Activated CD8-positive, alpha-beta T cell treated with anti-CD3 and anti-CD28 coated beads, Interleukin-2, amount 10 ng/mL, durations not matched to agents 7 days and 5 days (primary cell): ENCODE results near the gene ZMIZ1. TPM values are rescaled to one million over a fixed set of nuclear protein-coding genes. Genes with fewer than 3 reads are reported as not detected.
"Not testable (repeated sequence)": the region's sequence is repeated elsewhere in the genome, so short reads cannot be mapped to it uniquely, and the experiment has no call there.

ENCODE experiments used
- ATAC-seq: fragments of 150-1000 bp; cut with Tn5 transposase; one replicate; pipeline ENCODE4 v1.10.0; 2021; ENCODE audit warnings: moderate library complexity
- CTCF ChIA-PET: fragments of 350-600 bp; sonication (Branson Sonifier 250); formaldehyde crosslinking; loops from one replicate; lab custom pipeline; 2021; ENCODE audit warnings: antibody characterized with exemption; lab: Charles Lee
- POLR2A ChIA-PET: fragments of 350-600 bp; sonication (Branson Sonifier 250); formaldehyde crosslinking; loops from one replicate; lab custom pipeline; 2021; ENCODE audit warnings: antibody characterized with exemption; lab: Charles Lee
- DNase-seq: peaks from one replicate; pipeline ENCODE4 v3.0.0-alpha.2; 2020
- H3K27ac Mint-ChIP-seq: one replicate; pipeline ENCODE4 v1.8.0; 2021; ENCODE audit warnings: mild to moderate bottlenecking, mixed read lengths
- H3K27me3 Mint-ChIP-seq: one replicate; pipeline ENCODE4 v1.8.0; 2021; ENCODE audit warnings: low read depth, mixed read lengths
- H3K36me3 Mint-ChIP-seq: one replicate; pipeline ENCODE4 v1.8.0; 2021; ENCODE audit warnings: low read depth, mixed read lengths
- H3K4me1 Mint-ChIP-seq: one replicate; pipeline ENCODE4 v1.8.0; 2021; ENCODE audit warnings: low read depth, mixed read lengths
- H3K4me3 Mint-ChIP-seq: one replicate; pipeline ENCODE4 v1.8.0; 2021; ENCODE audit warnings: mild to moderate bottlenecking, mixed read lengths
- H3K9me3 Mint-ChIP-seq: one replicate; pipeline ENCODE4 v1.8.0; 2022; ENCODE audit warnings: mixed read lengths; ENCODE audit not compliant: insufficient read depth
- total RNA-seq, 2 experiments: library from RNA; stranded (reverse); gene quantifications; one replicate each; pipeline ENCODE4 v1.2.3, GENCODE V29; 2021

The ZMIZ1 gene
- total RNA-seq, 2 experiments from 2014 or later = 39.9 to 40.6 TPM

- no peak for ATAC-seq
- H3K27ac Mint-ChIP-seq = no peak overlapping the region
- CTCF ChIA-PET = interaction anchor here (3.0 to 9.0 kb wide), 2 partner anchors 10 to 16 kb away, joined by 33 to 73 read pairs; partner anchors contain the start of gene PPIF
- POLR2A ChIA-PET = interaction anchor here (0.8 to 2.0 kb wide), 4 partner anchors 12 to 122 kb away, joined by 3 to 13 read pairs (median 5); partner anchors contain the start of gene PPIF
- H3K27me3 Mint-ChIP-seq = no peaks in the 10 kb centered on the region
- DNase-seq = no peak
- H3K4me3 Mint-ChIP-seq = no peak overlapping the region
- no peaks in the 10 kb centered on the region for H3K9me3 Mint-ChIP-seq
- peaks cover 16% of the 10 kb centered on the region for H3K4me1 Mint-ChIP-seq
- peaks cover 2% of the 10 kb centered on the region for H3K36me3 Mint-ChIP-seq
Measured at GRCh38 chr10:79335470-79336235, 266.9 kb downstream of the ZMIZ1 start.

GRCh38 chr10:79336276-79336675 lies 267.5 kb downstream of the ZMIZ1 start:
- ChIA-PET CTCF (interaction anchor here (1.1 to 9.0 kb wide), 2 partner anchors 10 to 16 kb away, joined by 6 to 73 read pairs; partner anchors contain the start of gene PPIF), POLR2A (interaction anchor here (1.0 kb wide), 1 partner anchor 18 kb away, joined by 3 read pairs; no protein-coding TSS in a partner anchor)
- Mint-ChIP-seq H3K9me3 (no peaks in the 10 kb centered on the region), H3K27me3 (no peaks in the 10 kb centered on the region), H3K27ac (no peak overlapping the region), H3K4me3 (no peak overlapping the region), H3K36me3 (peaks cover 2% of the 10 kb centered on the region), H3K4me1 (peaks cover 12% of the 10 kb centered on the region)
- DNase-seq (no peak), ATAC-seq (no peak)

- ATAC-seq (no peak), DNase-seq (no peak)
- Mint-ChIP-seq H3K27ac (no peak overlapping the region), H3K9me3 (no peaks in the 10 kb centered on the region), H3K4me1 (peaks cover 7% of the 10 kb centered on the region), H3K27me3 (no peaks in the 10 kb centered on the region), H3K4me3 (no peak overlapping the region), H3K36me3 (peaks cover 2% of the 10 kb centered on the region)
- ChIA-PET CTCF (interaction anchor here (1.1 to 9.0 kb wide), 2 partner anchors 10 to 17 kb away, joined by 6 to 73 read pairs; partner anchors contain the start of gene PPIF), POLR2A (interaction anchor here (0.5 to 1.0 kb wide), 2 partner anchors 18 to 23 kb away, joined by 3 to 5 read pairs; no protein-coding TSS in a partner anchor)
Measured at GRCh38 chr10:79336739-79337138, 268.0 kb downstream of the ZMIZ1 start.

GRCh38 chr10:79337783-79338469 lies 269.2 kb downstream of the ZMIZ1 start:
- H3K4me3 Mint-ChIP-seq, POLR2A ChIA-PET, H3K27ac Mint-ChIP-seq, H3K27me3 Mint-ChIP-seq, H3K4me1 Mint-ChIP-seq, H3K9me3 Mint-ChIP-seq, H3K36me3 Mint-ChIP-seq, ATAC-seq, DNase-seq: not testable (repeated sequence)
- CTCF ChIA-PET = interaction anchor here (9.0 kb wide), 1 partner anchor 18 kb away, joined by 73 read pairs; no protein-coding TSS in a partner anchor

- H3K27me3 Mint-ChIP-seq = no peaks in the 10 kb centered on the region
- H3K4me3 Mint-ChIP-seq = no peak overlapping the region
- no peaks in the 10 kb centered on the region for H3K36me3 Mint-ChIP-seq
- peaks cover 14% of the 10 kb centered on the region for H3K4me1 Mint-ChIP-seq
- ChIA-PET CTCF (no interaction called here), POLR2A (no interaction called here)
- no peak for ATAC-seq
- H3K27ac Mint-ChIP-seq = no peak overlapping the region
- no peaks in the 10 kb centered on the region for H3K9me3 Mint-ChIP-seq
- no peak for DNase-seq
Measured at GRCh38 chr10:79339266-79339665, 270.5 kb downstream of the ZMIZ1 start.

GRCh38 chr10:79340646-79341244 lies 272.0 kb downstream of the ZMIZ1 start:
- ATAC-seq (no peak), DNase-seq (no peak)
- H3K27me3 Mint-ChIP-seq = no peaks in the 10 kb centered on the region
- H3K4me3 Mint-ChIP-seq = no peak overlapping the region
- no peak overlapping the region for H3K27ac Mint-ChIP-seq
- CTCF ChIA-PET = interaction anchor here (0.9 to 1.2 kb wide), 2 partner anchors 9 to 18 kb away, joined by 3 read pairs; no protein-coding TSS in a partner anchor
- no peaks in the 10 kb centered on the region for H3K36me3 Mint-ChIP-seq
- peaks cover 25% of the 10 kb centered on the region for H3K4me1 Mint-ChIP-seq
- no peaks in the 10 kb centered on the region for H3K9me3 Mint-ChIP-seq
- POLR2A ChIA-PET = no interaction called here

GRCh38 chr10:79342295-79342761 lies 273.6 kb downstream of the ZMIZ1 start:
- ATAC-seq = no peak
- ChIA-PET CTCF (interaction anchor here (1.2 to 1.4 kb wide), 2 partner anchors 19 to 48 kb away, joined by 3 to 4 read pairs; no protein-coding TSS in a partner anchor), POLR2A (interaction anchor here (1.1 to 13.3 kb wide), 2 partner anchors 23 to 126 kb away, joined by 4 to 162 read pairs; no protein-coding TSS in a partner anchor)
- no peak overlapping the region for H3K27ac Mint-ChIP-seq
- no peaks in the 10 kb centered on the region for H3K9me3 Mint-ChIP-seq
- H3K36me3 Mint-ChIP-seq = no peaks in the 10 kb centered on the region
- H3K27me3 Mint-ChIP-seq = no peaks in the 10 kb centered on the region
- H3K4me1 Mint-ChIP-seq = peaks cover 37% of the 10 kb centered on the region
- H3K4me3 Mint-ChIP-seq = no peak overlapping the region
- no peak for DNase-seq

GRCh38 chr10:79342811-79343561 lies 274.2 kb downstream of the ZMIZ1 start:
- Mint-ChIP-seq H3K9me3 (no peaks in the 10 kb centered on the region), H3K27me3 (no peaks in the 10 kb centered on the region), H3K36me3 (no peaks in the 10 kb centered on the region), H3K27ac (no peak overlapping the region), H3K4me1 (peaks cover 37% of the 10 kb centered on the region), H3K4me3 (no peak overlapping the region)
- CTCF ChIA-PET = interaction anchor here (0.6 to 6.2 kb wide), 4 partner anchors 9 to 49 kb away, joined by 3 to 33 read pairs (median 4); no protein-coding TSS in a partner anchor
- POLR2A ChIA-PET = interaction anchor here (1.1 to 13.3 kb wide), 2 partner anchors 23 to 125 kb away, joined by 4 to 162 read pairs; no protein-coding TSS in a partner anchor
- DNase-seq = no peak
- ATAC-seq = no peak

- Mint-ChIP-seq H3K27ac (no peak overlapping the region), H3K9me3 (no peaks in the 10 kb centered on the region), H3K27me3 (no peaks in the 10 kb centered on the region), H3K36me3 (peaks cover 15% of the 10 kb centered on the region), H3K4me1 (peaks cover 49% of the 10 kb centered on the region), H3K4me3 (no peak overlapping the region)
- no peak for DNase-seq
- ATAC-seq = no peak
- ChIA-PET CTCF (interaction anchor here (0.8 to 6.2 kb wide), 13 partner anchors 10 to 106 kb away, joined by 3 to 55 read pairs (median 5); no protein-coding TSS in a partner anchor), POLR2A (interaction anchor here (0.7 to 13.3 kb wide), 3 partner anchors 10 to 58 kb away, joined by 3 to 162 read pairs (median 4); no protein-coding TSS in a partner anchor)
Measured at GRCh38 chr10:79344502-79345195, 275.9 kb downstream of the ZMIZ1 start.
